HL-60 (cell line): ENCODE measurements around the gene POLR2L.

Source experiments
- DNase-seq, 2 experiments: peaks; one replicate each; pipeline ENCODE4 v3.0.0-alpha.2; 2010 to 2020; ENCODE audit warnings: low read depth in 1 of 2, low spot score in 1 of 2
- H3K27ac ChIP-seq: fragments of 250-450 bp; sonication (Bioruptor Pico); replicated peaks from 2 replicates; pipeline ENCODE4 v1.5.1; 2020; ENCODE audit warnings: mild to moderate bottlenecking, moderate library complexity
- H3K27me3 ChIP-seq: fragments of 250-450 bp; sonication (Bioruptor Pico); 2 replicates; pipeline ENCODE4 v1.5.1; 2021; ENCODE audit warnings: mild to moderate bottlenecking, moderate library complexity; ENCODE audit not compliant: insufficient read depth, poor library complexity, severe bottlenecking
- H3K4me3 ChIP-seq: replicated peaks from 2 replicates; pipeline ENCODE4 v1.5.1; 2011; ENCODE audit warnings: mild to moderate bottlenecking, control low read depth, low read length; ENCODE audit not compliant: insufficient read depth
- GABPA ChIP-seq: IDR thresholded peaks from 2 replicates; pipeline ENCODE4 v1.6.1; 2012; ENCODE audit warnings: low read depth
- POLR2AphosphoS5 ChIP-seq: IDR thresholded peaks from 2 replicates; pipeline ENCODE4 v1.6.1; 2012; ENCODE audit warnings: low read depth
- REST ChIP-seq: IDR thresholded peaks from 2 replicates; pipeline ENCODE4 v1.6.1; 2012; ENCODE audit warnings: low read depth; ENCODE audit not compliant: insufficient replicate concordance
- SPI1 ChIP-seq: IDR thresholded peaks from 2 replicates; pipeline ENCODE4 v1.6.1; 2012; ENCODE audit warnings: low read depth, mild to moderate bottlenecking, borderline replicate concordance
- TF ChIP-seq, protein P1 (sequence below): IDR thresholded peaks from one replicate; pipeline ENCODE4 v1.5.1; 2011; ENCODE audit warnings: low read length, control low read depth, inconsistent platforms; ENCODE audit not compliant: insufficient read depth

The POLR2L gene

DNA sequence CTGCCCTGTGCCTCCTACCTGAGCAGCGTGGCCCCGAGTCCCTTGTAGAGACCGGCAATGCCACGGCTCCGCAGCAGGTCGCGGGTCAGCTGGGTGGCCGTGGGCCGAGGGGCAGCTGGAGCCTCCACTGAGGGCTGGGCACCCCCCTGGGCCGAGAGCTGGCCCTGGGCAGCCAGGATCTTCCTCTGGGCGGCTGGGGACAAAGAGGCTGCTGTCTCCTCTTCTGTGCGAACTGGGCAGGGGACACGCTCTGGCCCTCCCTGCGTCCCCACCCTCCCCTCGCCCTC, 49.9 kb downstream of the POLR2L start:
- Histone ChIP-seq H3K4me3 (no peak overlapping the region), H3K27me3 (peaks cover 6% of the 10 kb centered on the region), H3K27ac (no peak overlapping the region)
- TF ChIP-seq REST (no peak), POLR2AphosphoS5 (no peak), SPI1 (no peak), GABPA (no peak)
- TF ChIP-seq, protein P1, sequence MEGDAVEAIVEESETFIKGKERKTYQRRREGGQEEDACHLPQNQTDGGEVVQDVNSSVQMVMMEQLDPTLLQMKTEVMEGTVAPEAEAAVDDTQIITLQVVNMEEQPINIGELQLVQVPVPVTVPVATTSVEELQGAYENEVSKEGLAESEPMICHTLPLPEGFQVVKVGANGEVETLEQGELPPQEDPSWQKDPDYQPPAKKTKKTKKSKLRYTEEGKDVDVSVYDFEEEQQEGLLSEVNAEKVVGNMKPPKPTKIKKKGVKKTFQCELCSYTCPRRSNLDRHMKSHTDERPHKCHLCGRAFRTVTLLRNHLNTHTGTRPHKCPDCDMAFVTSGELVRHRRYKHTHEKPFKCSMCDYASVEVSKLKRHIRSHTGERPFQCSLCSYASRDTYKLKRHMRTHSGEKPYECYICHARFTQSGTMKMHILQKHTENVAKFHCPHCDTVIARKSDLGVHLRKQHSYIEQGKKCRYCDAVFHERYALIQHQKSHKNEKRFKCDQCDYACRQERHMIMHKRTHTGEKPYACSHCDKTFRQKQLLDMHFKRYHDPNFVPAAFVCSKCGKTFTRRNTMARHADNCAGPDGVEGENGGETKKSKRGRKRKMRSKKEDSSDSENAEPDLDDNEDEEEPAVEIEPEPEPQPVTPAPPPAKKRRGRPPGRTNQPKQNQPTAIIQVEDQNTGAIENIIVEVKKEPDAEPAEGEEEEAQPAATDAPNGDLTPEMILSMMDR: no peak
- no peak for DNase-seq

DNA sequence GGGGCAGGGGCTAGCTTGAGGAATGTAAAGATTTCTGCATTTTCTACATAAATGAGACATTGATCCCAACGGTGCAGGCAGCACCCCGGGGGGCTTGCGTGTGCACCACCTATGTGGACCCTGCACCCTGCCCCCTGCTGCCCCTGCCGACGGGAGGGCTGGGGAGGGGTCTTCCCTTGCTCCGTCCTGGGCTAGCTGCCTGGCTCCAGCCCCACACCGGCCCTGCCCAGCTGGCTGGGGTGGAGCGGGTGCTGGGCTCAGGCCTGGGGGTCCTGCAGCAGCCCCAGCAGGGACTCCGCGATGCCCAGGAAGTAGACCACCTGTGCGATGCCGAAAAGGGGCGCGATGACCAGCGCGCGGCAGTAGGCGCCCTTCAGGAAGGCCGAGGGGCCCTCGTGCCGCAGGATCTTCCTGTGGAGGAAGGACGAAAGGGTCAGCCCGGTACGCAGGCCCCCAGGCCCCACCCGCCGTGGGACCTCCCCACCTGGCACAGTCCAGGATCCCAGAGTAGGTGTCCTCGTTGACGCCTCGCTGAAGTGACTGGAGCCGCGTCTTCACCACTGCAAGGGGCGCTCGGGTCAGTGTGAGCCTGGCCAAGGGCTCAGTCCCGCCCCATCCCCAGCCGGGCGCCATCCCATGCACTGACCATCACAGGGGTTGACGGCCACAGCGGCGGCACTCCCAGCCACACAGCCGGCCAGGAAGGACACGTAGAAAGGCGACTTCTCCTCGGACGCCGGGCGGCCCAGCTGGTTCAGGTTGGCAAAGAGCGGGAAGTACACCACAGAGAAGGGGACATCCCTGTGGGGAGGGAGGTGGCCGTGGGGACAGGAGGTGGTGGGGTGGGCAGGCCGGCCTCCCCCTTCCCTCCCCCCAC, 50.4 kb downstream of the POLR2L start:
- no peak for TF ChIP-seq GABPA
- TF ChIP-seq REST: no peak
- no peak for TF ChIP-seq SPI1
- TF ChIP-seq POLR2AphosphoS5: no peak
- TF ChIP-seq, protein P1: no peak
- no peak for DNase-seq
- no peak overlapping the region for H3K27ac ChIP-seq

DNA sequence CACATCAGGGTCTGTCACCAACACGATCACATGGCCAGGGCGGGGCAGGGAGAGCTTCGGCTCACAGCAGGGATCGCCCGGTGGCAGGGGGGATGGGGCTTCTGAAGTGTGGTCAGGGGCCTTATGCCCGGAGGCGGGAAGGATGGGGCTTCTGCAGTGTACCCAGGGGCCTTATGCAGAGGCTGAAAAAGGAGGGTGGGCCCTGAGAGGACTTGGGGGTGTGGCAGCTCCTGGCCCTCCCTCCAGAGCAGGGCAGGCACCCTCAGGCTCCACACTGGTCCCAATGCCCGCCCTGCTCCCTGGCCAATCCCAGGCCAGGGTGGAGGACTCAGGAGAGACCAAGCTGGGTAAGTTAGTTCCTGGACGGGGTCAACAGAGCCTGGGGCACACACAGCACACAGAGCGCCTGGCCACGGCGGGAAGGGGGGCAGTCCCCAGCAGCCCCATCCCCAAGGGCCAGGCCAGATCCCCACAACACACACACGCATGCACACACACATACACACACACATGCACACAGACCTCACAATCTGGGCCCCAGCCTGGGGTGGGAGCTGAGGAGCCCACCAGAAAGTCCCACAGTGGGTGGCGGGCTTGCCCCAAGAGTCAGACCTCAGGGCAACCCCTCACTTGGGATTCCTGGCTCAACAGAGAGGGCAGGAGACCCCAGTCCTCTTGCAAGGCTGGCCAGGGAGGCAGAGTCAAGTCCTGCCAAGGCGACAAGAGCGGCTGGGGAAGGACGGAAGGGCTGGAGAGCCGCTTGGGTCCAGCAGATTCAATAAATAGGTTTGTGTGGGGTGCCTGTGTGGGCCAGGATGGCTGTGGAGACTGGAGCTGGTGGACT, 51.4 kb downstream of the POLR2L start:
- Histone ChIP-seq H3K27ac (no peak overlapping the region), H3K4me3 (no peak overlapping the region), H3K27me3 (peaks cover 6% of the 10 kb centered on the region)
- no peak for DNase-seq
- TF ChIP-seq REST (no peak), SPI1 (no peak), POLR2AphosphoS5 (no peak), GABPA (no peak)
- TF ChIP-seq, protein P1: no peak

More for the DNA sequence above, 50.4 kb downstream of the POLR2L start:
- Histone ChIP-seq H3K4me3 (no peak overlapping the region), H3K27me3 (peaks cover 6% of the 10 kb centered on the region)
